Transverse colon (tissue), 3 donors: ENCODE measurements around the gene TEC.
"Not testable (repeated sequence)": the region's sequence is repeated elsewhere in the genome, so short reads cannot be mapped to it uniquely, and the experiment has no call there.

Experiments
- CTCF ChIP-seq, 5 experiments: fragments of 200-600 bp in 3 of 5; fragments of 450-650 bp in 2 of 5; sonication (generic) in 3 of 5; IDR thresholded peaks; 1 replicate in 2 of 5; 2 replicates in 3 of 5; pipeline ENCODE4 v1.5.1; 2016 to 2017; ENCODE audit warnings: antibody characterized with exemption in 5 of 5, inconsistent platforms in 3 of 5, mild to moderate bottlenecking in 2 of 5, moderate library complexity in 1 of 5
- EP300 ChIP-seq: sonication (generic); formaldehyde crosslinking; IDR thresholded peaks from one replicate; pipeline ENCODE4 v1.6.1; 2017; ENCODE audit warnings: antibody characterized with exemption, low read depth

DNA sequence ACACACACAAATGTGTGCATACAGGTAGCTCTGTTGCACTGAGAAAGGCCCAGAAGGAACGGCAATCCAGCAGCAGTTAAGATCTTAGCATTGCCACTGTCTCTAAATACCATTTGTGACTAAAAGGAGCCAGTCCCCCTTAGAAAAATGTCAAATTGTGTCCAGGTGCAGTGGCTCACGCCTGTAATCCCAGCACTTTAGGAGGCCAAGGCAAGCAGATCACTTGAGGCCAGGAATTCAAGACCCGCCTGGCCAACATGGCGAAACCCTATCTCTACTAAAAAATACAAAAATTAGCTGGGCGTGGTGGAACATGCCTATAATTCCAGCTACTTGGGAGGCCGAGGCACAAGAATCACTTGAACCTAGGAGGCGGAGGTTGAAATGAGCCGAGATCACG, 105.1 kb downstream of the TEC start:
- TF ChIP-seq CTCF (IDR thresholded peaks at IDR 0.05); EP300: not testable (repeated sequence)
